Activated T-cell treated with anti-CD3 and anti-CD28 coated beads for 24 hours (primary cell): Measurements from ENCODE around the gene CIROP.
A peak's percentile ranks its signal among the peaks of the same experiment; 100 is the strongest.

Source experiments
- DNase-seq: peaks from one replicate; pipeline ENCODE4 v3.0.0-alpha.2; 2020; ENCODE audit warnings: low read depth

The CIROP gene

GRCh38 chr14:23066855-23067744 lies 37.7 kb downstream of the CIROP start:
- no peak for DNase-seq

- no peak for DNase-seq
These were observed 38.4 kb downstream of the CIROP start for GRCh38 chr14:23066368-23066767.

- DNase-seq = no peak
These were observed 41.2 kb downstream of the CIROP start for GRCh38 chr14:23063601-23064000.

- DNase-seq = no peak
These were observed 42.8 kb downstream of the CIROP start for GRCh38 chr14:23062002-23062401.

- no peak for DNase-seq
These were observed 44.1 kb downstream of the CIROP start for GRCh38 chr14:23060536-23061260.

GRCh38 chr14:23058654-23059504 lies 45.9 kb downstream of the CIROP start:
- no peak for DNase-seq

- DNase-seq = peak; percentile 79
These were observed 46.8 kb downstream of the CIROP start for GRCh38 chr14:23057757-23058653.

GRCh38 chr14:23056956-23057756 lies 47.6 kb downstream of the CIROP start, which contains the start of gene CDH24:
Gene CDH24 (minus strand): TSS chr14:23057520. CDS start chr14:23055733, 1,787 bp downstream.
- peak; percentile 53 for DNase-seq

GRCh38 chr14:23056145-23056955 lies 48.4 kb downstream of the CIROP start:
- DNase-seq = peak; percentile 51

GRCh38 chr14:23055621-23056144 lies 49.1 kb downstream of the CIROP start:
- DNase-seq = no peak

- DNase-seq = no peak
These were observed 49.6 kb downstream of the CIROP start for GRCh38 chr14:23055147-23055550.

- DNase-seq = no peak
These were observed 50.6 kb downstream of the CIROP start for GRCh38 chr14:23054000-23054811.

- no peak for DNase-seq
These were observed 51.4 kb downstream of the CIROP start for GRCh38 chr14:23053426-23053825.

- no peak for DNase-seq
These were observed 52.1 kb downstream of the CIROP start for GRCh38 chr14:23052671-23053070.

- DNase-seq = no peak
These were observed 52.6 kb downstream of the CIROP start for GRCh38 chr14:23052182-23052623.

- DNase-seq = no peak
These were observed 53.4 kb downstream of the CIROP start for GRCh38 chr14:23051141-23052057.
